HAP-1 (cell line): Measurements from ENCODE around the gene TAF9.
"Not testable (repeated sequence)": the region's sequence is repeated elsewhere in the genome, so short reads cannot be mapped to it uniquely, and the experiment has no call there.

Source experiments
- DNase-seq, 2 experiments: peaks; one replicate each; pipeline ENCODE4 v3.0.0-alpha.2; 2016 to 2020; ENCODE audit warnings: low spot score in 2 of 2
- H3K27me3 ChIP-seq: fragments of 250-450 bp; sonication (Bioruptor Pico); 2 replicates; pipeline ENCODE4 v1.5.1; 2020; ENCODE audit warnings: low read depth, mild to moderate bottlenecking, moderate library complexity
- H3K36me3 ChIP-seq: fragments of 250-450 bp; sonication (Bioruptor Pico); replicated peaks from 2 replicates; pipeline ENCODE4 v1.5.1; 2020; ENCODE audit warnings: mild to moderate bottlenecking
- H3K4me1 ChIP-seq: fragments of 250-450 bp; sonication (Bioruptor Pico); 2 replicates; pipeline ENCODE4 v1.5.1; 2020; ENCODE audit warnings: mild to moderate bottlenecking
- H3K4me3 ChIP-seq: fragments of 250-450 bp; sonication (Bioruptor Pico); 2 replicates; pipeline ENCODE4 v1.5.1; 2020; ENCODE audit warnings: mild to moderate bottlenecking, moderate library complexity
- H3K9me3 ChIP-seq: fragments of 250-450 bp; sonication (Bioruptor Pico); 2 replicates; pipeline ENCODE4 v1.5.1; 2020; ENCODE audit warnings: mild to moderate bottlenecking, moderate library complexity
- in situ Hi-C: fragments of 300-500 bp; cut with MboI; formaldehyde crosslinking; loops from 3 replicates; pipeline ENCODE4 v1.14.3; 2020; ENCODE audit warnings: low sequenced_read_pairs, inconsistent platforms, mixed read lengths

Gene TAF9

GRCh38 chr5:69367697-69368279 lies 1.5 kb downstream of the TAF9 start:
- Histone ChIP-seq H3K4me1 (peaks cover 12% of the 10 kb centered on the region), H3K36me3 (peaks cover 33% of the 10 kb centered on the region), H3K9me3 (no peaks in the 10 kb centered on the region), H3K27me3 (no peaks in the 10 kb centered on the region), H3K4me3 (peak overlapping the region; percentile 89)
- DNase-seq = peak in 1 of 2 experiments; percentile 15
- in situ Hi-C loops = no loop called here

- Histone ChIP-seq H3K4me3 (no peak overlapping the region), H3K36me3 (peaks cover 41% of the 10 kb centered on the region), H3K27me3 (no peaks in the 10 kb centered on the region), H3K4me1 (peaks cover 5% of the 10 kb centered on the region), H3K9me3 (no peaks in the 10 kb centered on the region)
- in situ Hi-C loops = no loop called here
- DNase-seq = no peak
These were observed 4.5 kb downstream of the TAF9 start for GRCh38 chr5:69364850-69365249.

GRCh38 chr5:69364414-69364813 lies 4.9 kb downstream of the TAF9 start:
- in situ Hi-C loops = no loop called here
- Histone ChIP-seq H3K27me3 (no peaks in the 10 kb centered on the region), H3K9me3 (no peaks in the 10 kb centered on the region), H3K36me3 (peaks cover 44% of the 10 kb centered on the region), H3K4me1 (peaks cover 5% of the 10 kb centered on the region), H3K4me3 (no peak overlapping the region)
- no peak for DNase-seq

- in situ Hi-C loops = no loop called here
- Histone ChIP-seq H3K27me3 (no peaks in the 10 kb centered on the region), H3K9me3 (no peaks in the 10 kb centered on the region), H3K36me3 (peaks cover 48% of the 10 kb centered on the region), H3K4me3 (no peak overlapping the region), H3K4me1 (no peaks in the 10 kb centered on the region)
- no peak for DNase-seq
These were observed 8.9 kb downstream of the TAF9 start for GRCh38 chr5:69360442-69360841.

- Histone ChIP-seq H3K36me3 (peaks cover 45% of the 10 kb centered on the region), H3K27me3 (no peaks in the 10 kb centered on the region)
- in situ Hi-C loops = no loop called here
These were observed 9.6 kb downstream of the TAF9 start for GRCh38 chr5:69359699-69360098.

GRCh38 chr5:69350664-69351063 lies 18.7 kb downstream of the TAF9 start:
- H3K9me3 ChIP-seq = no peaks in the 10 kb centered on the region
- in situ Hi-C loops = no loop called here
- no peak for DNase-seq
- H3K27me3 ChIP-seq = no peaks in the 10 kb centered on the region
- H3K4me1 ChIP-seq = no peaks in the 10 kb centered on the region
- no peak overlapping the region for H3K4me3 ChIP-seq
- peaks cover 28% of the 10 kb centered on the region for H3K36me3 ChIP-seq

More at GRCh38 chr5:69359699-69360098, 9.6 kb downstream of the TAF9 start:
- Histone ChIP-seq H3K4me1 (no peaks in the 10 kb centered on the region), H3K9me3 (no peaks in the 10 kb centered on the region), H3K4me3 (no peak overlapping the region)
- no peak for DNase-seq

GRCh38 chr5:69343083-69343482 lies 26.2 kb downstream of the TAF9 start:
- Histone ChIP-seq H3K4me1 (no peaks in the 10 kb centered on the region), H3K4me3 (no peak overlapping the region), H3K27me3 (no peaks in the 10 kb centered on the region), H3K36me3 (no peaks in the 10 kb centered on the region), H3K9me3 (no peaks in the 10 kb centered on the region)
- in situ Hi-C loops = loop anchor here (25.0 kb wide), 2 partner anchors 106 to 256 kb away; partner anchors contain the start of genes CDK7 and SLC30A5
- DNase-seq = no peak

- DNase-seq = no peak
- H3K4me1 ChIP-seq = no peaks in the 10 kb centered on the region
- H3K36me3 ChIP-seq = no peaks in the 10 kb centered on the region
- no peak overlapping the region for H3K4me3 ChIP-seq
- no peaks in the 10 kb centered on the region for H3K9me3 ChIP-seq
- no peaks in the 10 kb centered on the region for H3K27me3 ChIP-seq
- in situ Hi-C loops = loop anchor here (25.0 kb wide), 2 partner anchors 104 to 254 kb away; partner anchors contain the start of genes CDK7 and SLC30A5
These were observed 27.7 kb downstream of the TAF9 start for GRCh38 chr5:69341520-69342161.

- Histone ChIP-seq H3K4me3 (no peak overlapping the region), H3K27me3 (no peaks in the 10 kb centered on the region), H3K36me3 (no peaks in the 10 kb centered on the region), H3K4me1 (peaks cover 7% of the 10 kb centered on the region), H3K9me3 (no peaks in the 10 kb centered on the region)
- no peak for DNase-seq
- in situ Hi-C loops = loop anchor here (25.0 kb wide), 2 partner anchors 98 to 248 kb away; partner anchors contain the start of genes CDK7 and SLC30A5
These were observed 33.9 kb downstream of the TAF9 start for GRCh38 chr5:69335341-69335935.

GRCh38 chr5:69334793-69335268 lies 34.5 kb downstream of the TAF9 start:
- in situ Hi-C loops = loop anchor here (25.0 kb wide), 2 partner anchors 98 to 248 kb away; partner anchors contain the start of genes CDK7 and SLC30A5
- Histone ChIP-seq H3K4me1 (peaks cover 7% of the 10 kb centered on the region), H3K4me3 (no peak overlapping the region), H3K36me3 (no peaks in the 10 kb centered on the region), H3K27me3 (no peaks in the 10 kb centered on the region), H3K9me3 (no peaks in the 10 kb centered on the region)
- DNase-seq = peak; percentile 81 to 92

GRCh38 chr5:69333668-69334315 lies 35.5 kb downstream of the TAF9 start:
- H3K36me3 ChIP-seq, DNase-seq, H3K4me1 ChIP-seq, H3K27me3 ChIP-seq, H3K4me3 ChIP-seq, H3K9me3 ChIP-seq: not testable (repeated sequence)
- in situ Hi-C loops = loop anchor here (25.0 kb wide), 2 partner anchors 96 to 246 kb away; partner anchors contain the start of genes CDK7 and SLC30A5

- Histone ChIP-seq H3K36me3 (no peaks in the 10 kb centered on the region), H3K4me3 (peak overlapping the region; percentile 51), H3K27me3 (no peaks in the 10 kb centered on the region), H3K9me3 (no peaks in the 10 kb centered on the region), H3K4me1 (peaks cover 7% of the 10 kb centered on the region)
- no peak for DNase-seq
- in situ Hi-C loops = loop anchor here (25.0 kb wide), 2 partner anchors 94 to 244 kb away; partner anchors contain the start of genes CDK7 and SLC30A5
These were observed 37.5 kb downstream of the TAF9 start for GRCh38 chr5:69331528-69332445.
